ENCODE data around the gene HAGHL. TPM values are rescaled to one million over a fixed set of nuclear protein-coding genes. Genes with fewer than 3 reads are reported as not detected.

Gene HAGHL
- total RNA-seq, 4 donors from 2014 or later = 1.1 to 5.6 (median 2.6) TPM

- no peak for TF ChIP-seq CTCF (IDR thresholded peaks at IDR 0.05; ENCODE audit: low read depth)
These were observed 1.4 kb downstream of the HAGHL start for GRCh38 chr16:728131-728889.

GRCh38 chr16:728890-729744 lies 2.2 kb downstream of the HAGHL start:
- no peak for TF ChIP-seq CTCF (IDR thresholded peaks at IDR 0.05; ENCODE audit: low read depth)

GRCh38 chr16:729768-730665 lies 3.1 kb downstream of the HAGHL start:
- no peak for TF ChIP-seq CTCF (IDR thresholded peaks at IDR 0.05; ENCODE audit: low read depth)

- no peak for TF ChIP-seq CTCF (IDR thresholded peaks at IDR 0.05; ENCODE audit: low read depth)
These were observed 4.0 kb downstream of the HAGHL start for GRCh38 chr16:730666-731509.

GRCh38 chr16:732332-732731 lies 5.4 kb downstream of the HAGHL start:
- TF ChIP-seq CTCF (IDR thresholded peaks at IDR 0.05; ENCODE audit: low read depth) = no peak

- TF ChIP-seq CTCF (IDR thresholded peaks at IDR 0.05; ENCODE audit: low read depth) = no peak
These were observed 6.0 kb downstream of the HAGHL start for GRCh38 chr16:732936-733335.
